Measurements from ENCODE around the gene CYSLTR2. TPM values are rescaled to one million over a fixed set of nuclear protein-coding genes. Genes with fewer than 3 reads are reported as not detected.

Gene CYSLTR2
- total and polyA plus RNA-seq, 10 donors = 0.61 to 8.3 (median 5.3) TPM

DNA sequence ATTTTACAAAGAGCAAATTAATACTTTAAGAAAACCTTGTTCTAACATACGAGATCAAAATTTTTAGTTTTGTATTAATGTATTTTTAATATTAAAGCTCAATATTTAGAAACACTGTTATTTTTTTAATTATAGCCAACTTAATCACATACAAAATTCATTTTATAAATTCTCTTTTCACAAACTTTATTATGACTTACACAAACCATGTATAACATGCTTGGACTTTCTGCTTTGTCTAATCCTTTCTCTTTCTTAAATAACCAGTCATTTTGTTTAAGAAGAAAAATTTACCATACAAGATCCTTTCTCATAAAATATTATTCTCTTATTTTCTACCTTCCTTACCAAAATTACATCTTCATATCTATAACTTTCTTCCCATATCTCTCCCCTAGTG, 62.2 kb downstream of the CYSLTR2 start:
- TF ChIP-seq, protein P1, sequence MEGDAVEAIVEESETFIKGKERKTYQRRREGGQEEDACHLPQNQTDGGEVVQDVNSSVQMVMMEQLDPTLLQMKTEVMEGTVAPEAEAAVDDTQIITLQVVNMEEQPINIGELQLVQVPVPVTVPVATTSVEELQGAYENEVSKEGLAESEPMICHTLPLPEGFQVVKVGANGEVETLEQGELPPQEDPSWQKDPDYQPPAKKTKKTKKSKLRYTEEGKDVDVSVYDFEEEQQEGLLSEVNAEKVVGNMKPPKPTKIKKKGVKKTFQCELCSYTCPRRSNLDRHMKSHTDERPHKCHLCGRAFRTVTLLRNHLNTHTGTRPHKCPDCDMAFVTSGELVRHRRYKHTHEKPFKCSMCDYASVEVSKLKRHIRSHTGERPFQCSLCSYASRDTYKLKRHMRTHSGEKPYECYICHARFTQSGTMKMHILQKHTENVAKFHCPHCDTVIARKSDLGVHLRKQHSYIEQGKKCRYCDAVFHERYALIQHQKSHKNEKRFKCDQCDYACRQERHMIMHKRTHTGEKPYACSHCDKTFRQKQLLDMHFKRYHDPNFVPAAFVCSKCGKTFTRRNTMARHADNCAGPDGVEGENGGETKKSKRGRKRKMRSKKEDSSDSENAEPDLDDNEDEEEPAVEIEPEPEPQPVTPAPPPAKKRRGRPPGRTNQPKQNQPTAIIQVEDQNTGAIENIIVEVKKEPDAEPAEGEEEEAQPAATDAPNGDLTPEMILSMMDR (IDR thresholded peaks at IDR 0.05 in 8 of 11, conservative IDR thresholded peaks at IDR 0.05 in 3 of 11) = no peak
- TF ChIP-seq POLR2AphosphoS5 (IDR thresholded peaks at IDR 0.05) (no peak), POLR2A (IDR thresholded peaks at IDR 0.05) (no peak)

DNA sequence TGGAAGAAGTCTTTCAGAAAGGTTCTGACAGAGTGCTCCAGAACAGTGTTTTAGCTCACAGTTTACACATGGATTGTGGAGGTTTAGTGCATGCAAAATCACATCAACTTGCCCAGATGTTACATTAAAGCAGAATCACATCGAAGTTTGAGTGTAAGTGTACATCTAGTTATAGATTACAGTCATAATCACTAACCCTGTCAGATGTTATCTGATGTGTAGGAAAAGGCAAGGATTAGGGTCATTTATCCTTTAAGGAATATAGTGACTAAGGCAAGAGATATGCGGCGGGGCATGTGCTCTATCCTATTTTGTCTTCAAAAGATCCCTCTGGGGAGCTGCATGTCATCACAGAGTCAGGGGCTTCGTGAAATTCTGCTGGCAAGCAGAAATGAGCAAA, 66.9 kb downstream of the CYSLTR2 start:
- peaks cover 0 to 54% (median 46%) of the 10 kb centered on the region in 8 donors for H3K9me3 ChIP-seq
- WGBS, 5 donors = 77 to 86% (median 85%) methylated on average over 4 of the region's 4 CpGs
- intact Hi-C loops (cut with DNase I; ENCODE audit: low total_unique reads) = no loop called here

More for the DNA sequence above, 62.2 kb downstream of the CYSLTR2 start:
- H3K4me1 ChIP-seq = no peaks in the 10 kb centered on the region
- intact Hi-C loops (cut with DNase I; ENCODE audit: low total_unique reads) = no loop called here
- DNase-seq = no peak
- H3K27ac ChIP-seq = no peak overlapping the region
- 79 to 98% (median 86%) methylated on average over 1 of the region's 1 CpG for WGBS, 5 donors
- peaks cover 0 to 74% (median 65%) of the 10 kb centered on the region in 8 donors for H3K9me3 ChIP-seq
- H3K27me3 ChIP-seq (replicated peaks in 1 of 7) = no peaks in the 10 kb centered on the region
- H3K4me3 ChIP-seq = no peak overlapping the region
- no peaks in the 10 kb centered on the region for H3K36me3 ChIP-seq

DNA sequence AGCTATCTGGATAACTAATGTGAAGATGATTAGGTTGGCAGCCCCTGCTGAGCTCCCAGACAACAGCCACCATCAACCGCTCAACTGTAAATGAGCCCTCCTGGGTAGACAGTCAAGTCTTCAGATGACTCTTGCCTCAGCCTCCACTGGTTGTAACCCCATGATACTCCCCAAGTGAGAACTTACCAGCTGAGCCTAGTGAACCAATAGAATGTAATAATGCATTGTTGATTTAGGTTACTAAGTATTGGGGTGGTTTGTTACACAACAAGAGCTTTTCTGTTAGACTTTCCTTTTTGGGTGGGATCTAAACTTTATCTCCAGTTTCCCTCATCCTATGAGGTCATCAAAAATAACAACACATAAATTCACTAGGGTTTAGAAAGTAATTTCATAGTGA, 69.4 kb downstream of the CYSLTR2 start:
- Histone ChIP-seq H3K27me3 (replicated peaks in 1 of 7) (no peaks in the 10 kb centered on the region), H3K27ac (no peak overlapping the region), H3K9me3 (peaks cover 0 to 34% (median 21%) of the 10 kb centered on the region in 8 donors), H3K36me3 (no peaks in the 10 kb centered on the region), H3K4me3 (no peak overlapping the region), H3K4me1 (no peaks in the 10 kb centered on the region)
- 100% methylated on average over 1 of the region's 1 CpG for WGBS, 5 donors
- no peak for TF ChIP-seq POLR2AphosphoS5 (IDR thresholded peaks at IDR 0.05)
- no peak for TF ChIP-seq POLR2A (IDR thresholded peaks at IDR 0.05)
- TF ChIP-seq, protein P1 (IDR thresholded peaks at IDR 0.05 in 8 of 11, conservative IDR thresholded peaks at IDR 0.05 in 3 of 11) = no peak
- no peak for DNase-seq
- intact Hi-C loops (cut with DNase I; ENCODE audit: low total_unique reads) = no loop called here

More for the DNA sequence above, 66.9 kb downstream of the CYSLTR2 start:
- no peak for TF ChIP-seq POLR2AphosphoS5 (IDR thresholded peaks at IDR 0.05)
- TF ChIP-seq, protein P1 (IDR thresholded peaks at IDR 0.05 in 8 of 11, conservative IDR thresholded peaks at IDR 0.05 in 3 of 11) = no peak
- no peak for TF ChIP-seq POLR2A (IDR thresholded peaks at IDR 0.05)
- Histone ChIP-seq H3K4me3 (no peak overlapping the region), H3K27ac (no peak overlapping the region), H3K36me3 (no peaks in the 10 kb centered on the region), H3K27me3 (replicated peaks in 1 of 7) (no peaks in the 10 kb centered on the region), H3K4me1 (no peaks in the 10 kb centered on the region)
- DNase-seq = no peak

DNA sequence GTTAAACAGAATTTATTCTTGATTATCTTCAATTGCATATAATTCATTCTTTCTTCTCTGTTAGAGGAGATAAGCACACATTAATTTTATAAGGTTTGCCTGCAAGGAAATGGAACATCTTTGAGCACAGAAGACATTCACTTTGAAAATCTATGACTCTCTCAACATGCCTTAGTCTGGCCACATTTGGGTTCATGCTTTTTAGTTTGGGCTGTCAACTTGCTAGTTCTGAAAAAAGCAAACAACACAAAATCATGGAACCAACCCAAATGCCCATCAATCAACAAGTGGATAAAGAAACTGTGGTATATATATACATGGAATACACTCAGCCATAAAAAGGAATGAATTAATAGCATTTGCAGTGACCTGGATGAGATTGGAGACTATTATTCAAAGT, 71.5 kb downstream of the CYSLTR2 start:
- H3K27me3 ChIP-seq (replicated peaks in 1 of 7) = no peaks in the 10 kb centered on the region
- intact Hi-C loops (cut with DNase I; ENCODE audit: low total_unique reads) = no loop called here
- TF ChIP-seq, protein P1 (IDR thresholded peaks at IDR 0.05 in 8 of 11, conservative IDR thresholded peaks at IDR 0.05 in 3 of 11) = no peak

More for the DNA sequence above, 71.5 kb downstream of the CYSLTR2 start:
- Histone ChIP-seq H3K4me1 (no peaks in the 10 kb centered on the region), H3K27ac (no peak overlapping the region), H3K4me3 (no peak overlapping the region), H3K9me3 (peaks cover 0 to 13% (median under 1%) of the 10 kb centered on the region in 8 donors), H3K36me3 (no peaks in the 10 kb centered on the region)
- DNase-seq = no peak
